OCI-LY1 (cell line): ENCODE measurements around the gene METAP1.
"Not testable (repeated sequence)": the region's sequence is repeated elsewhere in the genome, so short reads cannot be mapped to it uniquely, and the experiment has no call there.

ENCODE experiments used
- H2AFZ ChIP-seq: fragments of 200-600 bp; sonication (generic), shearing (Covaris generic); 2 replicates; pipeline ENCODE4 v1.6.0; 2014; ENCODE audit warnings: antibody characterized with exemption, mild to moderate bottlenecking, low read length
- H3F3A ChIP-seq: fragments of 200-600 bp; sonication (generic), shearing (Covaris generic); 2 replicates; pipeline ENCODE4 v1.6.0; 2014; ENCODE audit warnings: mild to moderate bottlenecking, antibody characterized with exemption, low read length, moderate library complexity; ENCODE audit not compliant: insufficient read depth
- H3K27ac ChIP-seq: fragments of 200-600 bp; sonication (generic); 2 replicates; pipeline ENCODE4 v1.5.1; 2014; ENCODE audit warnings: low read length, mixed run types, mild to moderate bottlenecking, low read depth; ENCODE audit not compliant: poor library complexity, severe bottlenecking
- H3K27me3 ChIP-seq: fragments of 200-600 bp; sonication (generic); 2 replicates; pipeline ENCODE4 v1.6.0; 2014; ENCODE audit warnings: antibody characterized with exemption, mild to moderate bottlenecking, low read length, moderate library complexity; ENCODE audit not compliant: insufficient read depth
- H3K36me3 ChIP-seq: fragments of 200-600 bp; sonication (generic); 2 replicates; pipeline ENCODE4 v1.6.1; 2014; ENCODE audit warnings: mild to moderate bottlenecking, antibody characterized with exemption, low read length, moderate library complexity, mixed read lengths; ENCODE audit not compliant: insufficient read depth
- H3K4me1 ChIP-seq: fragments of 200-600 bp; sonication (generic); 2 replicates; pipeline ENCODE4 v1.5.1; 2014; ENCODE audit warnings: mild to moderate bottlenecking, low read length, moderate library complexity; ENCODE audit not compliant: insufficient read depth, severe bottlenecking
- H3K4me2 ChIP-seq: fragments of 200-600 bp; sonication (generic), shearing (Covaris generic); 2 replicates; pipeline ENCODE4 v1.6.1; 2014; ENCODE audit warnings: low read length
- H3K4me3 ChIP-seq: fragments of 200-600 bp; sonication (generic); 2 replicates; pipeline ENCODE4 v1.5.1; 2014; ENCODE audit warnings: low read length, low read depth, mild to moderate bottlenecking, mixed read lengths; ENCODE audit not compliant: poor library complexity, severe bottlenecking
- H3K79me2 ChIP-seq: fragments of 200-600 bp; shearing (Covaris generic); 2 replicates; pipeline ENCODE4 v1.6.1; 2016; ENCODE audit warnings: mixed run types, low read length, mixed read lengths; ENCODE audit not compliant: insufficient read depth
- H3K9ac ChIP-seq: fragments of 200-600 bp; sonication (generic), shearing (Covaris generic); 2 replicates; pipeline ENCODE4 v1.6.1; 2014; ENCODE audit warnings: mild to moderate bottlenecking, low read length, mixed read lengths
- H3K9me2 ChIP-seq: fragments of 200-600 bp; sonication (generic), shearing (Covaris generic); 2 replicates; pipeline ENCODE4 v1.6.1; 2014; ENCODE audit warnings: low read depth, mild to moderate bottlenecking, low read length, mixed read lengths
- H3K9me3 ChIP-seq: fragments of 200-600 bp; shearing (Covaris generic); 2 replicates; pipeline ENCODE4 v1.6.1; 2014; ENCODE audit warnings: low read length, mixed read lengths
- H4K20me1 ChIP-seq: fragments of 200-600 bp; sonication (generic), shearing (Covaris generic); 2 replicates; pipeline ENCODE4 v1.6.0; 2016; ENCODE audit warnings: mild to moderate bottlenecking, low read length; ENCODE audit not compliant: insufficient read depth
- EZH2 ChIP-seq: fragments of 200-600 bp; sonication (generic), shearing (Covaris generic); IDR thresholded peaks from 2 replicates; pipeline ENCODE4 v1.8.0; 2017; ENCODE audit warnings: borderline replicate concordance, mixed run types, mild to moderate bottlenecking, antibody characterized with exemption, low read length, moderate library complexity, mixed read lengths
- TF ChIP-seq, protein P1 (sequence below): fragments of 200-600 bp; sonication (generic), shearing (Covaris generic); IDR thresholded peaks from 2 replicates; pipeline ENCODE4 v1.5.1; 2017; ENCODE audit warnings: mild to moderate bottlenecking, antibody characterized with exemption, low read length, moderate library complexity, mixed read lengths

Gene METAP1

DNA sequence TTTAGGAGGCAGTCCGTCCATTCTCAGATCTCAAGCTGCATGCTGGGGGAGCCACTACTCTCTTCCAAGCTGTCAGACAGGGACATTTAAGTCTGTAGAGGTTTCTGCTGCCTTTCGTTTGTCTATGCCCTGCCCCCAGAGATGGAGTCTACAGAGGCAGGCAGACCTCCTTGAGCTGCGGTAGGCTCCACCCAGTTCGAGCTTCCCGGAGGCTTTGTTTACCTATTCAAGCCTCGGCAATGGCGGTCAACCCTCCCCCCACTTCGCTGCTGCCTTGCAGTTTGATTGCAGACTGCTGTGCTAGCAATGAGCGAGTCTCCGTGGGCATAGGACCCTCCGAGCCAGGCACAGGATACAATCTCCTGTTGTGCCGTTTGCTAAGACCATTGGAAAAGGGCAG is 103.8 kb downstream of the METAP1 start:
- no peaks in the 10 kb centered on the region for H3K36me3 ChIP-seq
- H3K4me3 ChIP-seq, result no peak overlapping the region
- H2AFZ ChIP-seq, result no peak overlapping the region
- no peaks in the 10 kb centered on the region for H3K9me2 ChIP-seq
- no peaks in the 10 kb centered on the region for H3K79me2 ChIP-seq
- H4K20me1 ChIP-seq, result no peaks in the 10 kb centered on the region
- no peaks in the 10 kb centered on the region for H3K4me1 ChIP-seq
- H3K9ac ChIP-seq, result no peak overlapping the region
- H3K9me3 ChIP-seq, result no peaks in the 10 kb centered on the region
- no peaks in the 10 kb centered on the region for H3F3A ChIP-seq
- H3K4me2 ChIP-seq, result no peak overlapping the region
- TF ChIP-seq, protein P1, sequence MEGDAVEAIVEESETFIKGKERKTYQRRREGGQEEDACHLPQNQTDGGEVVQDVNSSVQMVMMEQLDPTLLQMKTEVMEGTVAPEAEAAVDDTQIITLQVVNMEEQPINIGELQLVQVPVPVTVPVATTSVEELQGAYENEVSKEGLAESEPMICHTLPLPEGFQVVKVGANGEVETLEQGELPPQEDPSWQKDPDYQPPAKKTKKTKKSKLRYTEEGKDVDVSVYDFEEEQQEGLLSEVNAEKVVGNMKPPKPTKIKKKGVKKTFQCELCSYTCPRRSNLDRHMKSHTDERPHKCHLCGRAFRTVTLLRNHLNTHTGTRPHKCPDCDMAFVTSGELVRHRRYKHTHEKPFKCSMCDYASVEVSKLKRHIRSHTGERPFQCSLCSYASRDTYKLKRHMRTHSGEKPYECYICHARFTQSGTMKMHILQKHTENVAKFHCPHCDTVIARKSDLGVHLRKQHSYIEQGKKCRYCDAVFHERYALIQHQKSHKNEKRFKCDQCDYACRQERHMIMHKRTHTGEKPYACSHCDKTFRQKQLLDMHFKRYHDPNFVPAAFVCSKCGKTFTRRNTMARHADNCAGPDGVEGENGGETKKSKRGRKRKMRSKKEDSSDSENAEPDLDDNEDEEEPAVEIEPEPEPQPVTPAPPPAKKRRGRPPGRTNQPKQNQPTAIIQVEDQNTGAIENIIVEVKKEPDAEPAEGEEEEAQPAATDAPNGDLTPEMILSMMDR, result no peak
- no peak for TF ChIP-seq EZH2
- H3K27ac ChIP-seq, result no peak overlapping the region
- H3K27me3 ChIP-seq, result no peaks in the 10 kb centered on the region

DNA sequence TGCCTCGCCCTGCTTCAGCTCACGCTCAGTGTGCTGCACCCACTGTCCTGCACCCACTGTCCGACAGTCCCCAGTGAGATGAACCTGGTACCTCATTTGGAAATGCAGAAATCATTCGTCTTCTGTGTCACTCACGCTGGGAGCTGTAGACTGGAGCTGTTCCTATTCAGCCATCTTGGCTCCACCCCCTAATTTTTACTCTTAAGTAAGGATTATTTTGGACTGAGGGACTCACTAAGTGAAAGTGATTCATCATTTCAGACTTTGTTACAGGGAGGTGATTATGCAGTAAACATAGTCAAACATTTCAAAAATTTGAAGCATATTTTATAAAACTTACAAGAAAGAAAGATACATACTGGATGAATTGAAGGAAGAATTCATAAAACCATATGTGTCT is 104.3 kb downstream of the METAP1 start:
- not testable (repeated sequence) for H3K9me3 ChIP-seq, H3K9me2 ChIP-seq, H3K4me2 ChIP-seq, H3K79me2 ChIP-seq, H3K27me3 ChIP-seq, H3K4me1 ChIP-seq, H2AFZ ChIP-seq, H3K36me3 ChIP-seq, H3K4me3 ChIP-seq, H3K9ac ChIP-seq, H4K20me1 ChIP-seq, H3F3A ChIP-seq, H3K27ac ChIP-seq

DNA sequence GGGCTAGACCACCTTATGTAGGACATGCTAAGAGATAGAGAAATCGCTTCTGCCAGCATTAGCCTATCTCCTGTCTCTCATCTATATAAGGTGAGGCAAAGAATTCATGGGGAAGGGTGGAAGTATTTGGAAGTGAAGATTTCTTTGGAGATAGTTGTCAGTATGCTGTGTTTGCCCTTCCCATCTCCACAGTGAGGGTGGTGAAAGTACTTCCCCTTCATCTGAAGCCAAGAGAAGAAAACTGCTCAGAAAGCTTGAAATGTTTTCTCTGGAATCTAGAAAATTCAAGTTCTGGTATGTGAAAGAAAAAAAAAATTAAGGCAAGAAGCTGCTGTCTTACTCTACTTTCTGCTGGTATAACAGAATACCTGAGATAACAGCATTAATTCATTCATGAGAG is 105.4 kb downstream of the METAP1 start:
- H3K27me3 ChIP-seq, result no peaks in the 10 kb centered on the region
- H2AFZ ChIP-seq, result no peak overlapping the region
- H3K79me2 ChIP-seq, result no peaks in the 10 kb centered on the region
- H3F3A ChIP-seq, result no peaks in the 10 kb centered on the region
- no peaks in the 10 kb centered on the region for H3K4me1 ChIP-seq
- TF ChIP-seq, protein P1, result no peak
- no peak for TF ChIP-seq EZH2
- no peaks in the 10 kb centered on the region for H4K20me1 ChIP-seq
- H3K9me3 ChIP-seq, result no peaks in the 10 kb centered on the region
- no peak overlapping the region for H3K4me3 ChIP-seq
- no peak overlapping the region for H3K27ac ChIP-seq
- H3K36me3 ChIP-seq, result no peaks in the 10 kb centered on the region
- no peaks in the 10 kb centered on the region for H3K9me2 ChIP-seq
- H3K9ac ChIP-seq, result no peak overlapping the region
- H3K4me2 ChIP-seq, result no peak overlapping the region

DNA sequence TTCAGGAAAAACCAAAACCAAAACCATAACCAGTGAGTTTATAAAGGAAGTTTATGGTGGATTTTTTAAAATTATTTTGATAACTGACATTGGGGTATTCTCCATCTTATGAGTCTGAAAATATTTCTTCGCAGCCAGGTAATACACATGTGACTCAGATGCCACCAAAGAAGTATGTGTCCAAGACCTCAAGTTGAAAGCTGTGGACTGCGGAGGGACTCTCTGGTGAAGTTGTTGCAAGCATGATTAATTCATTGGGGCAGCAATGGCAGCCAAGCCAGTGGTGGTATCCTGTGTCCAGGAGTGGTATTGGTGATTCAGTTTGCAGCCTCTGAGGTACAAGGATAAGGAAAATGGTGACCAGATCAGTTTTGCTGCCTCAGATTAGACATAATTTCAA is 107.1 kb downstream of the METAP1 start:
- Histone ChIP-seq H3K4me1 (no peaks in the 10 kb centered on the region), H3K9me2 (no peaks in the 10 kb centered on the region), H3K9me3 (no peaks in the 10 kb centered on the region), H3K4me2 (no peak overlapping the region), H3K27me3 (no peaks in the 10 kb centered on the region), H3K79me2 (no peaks in the 10 kb centered on the region), H3K4me3 (no peak overlapping the region), H3K36me3 (no peaks in the 10 kb centered on the region), H3K27ac (no peak overlapping the region), H3K9ac (no peak overlapping the region), H4K20me1 (no peaks in the 10 kb centered on the region), H2AFZ (no peak overlapping the region), H3F3A (no peaks in the 10 kb centered on the region)
- TF ChIP-seq, protein P1, result no peak
- TF ChIP-seq EZH2, result no peak
